K562 (cell line): Measurements from ENCODE around the gene RNASET2. TPM values are rescaled to one million over a fixed set of nuclear protein-coding genes. Genes with fewer than 3 reads are reported as not detected.
A peak's percentile ranks its signal among the peaks of the same experiment; 100 is the strongest.

Experiments
- CSDE1 ChIP-seq, 2 experiments: fragments of 450-650 bp; IDR thresholded peaks; 2 replicates each; pipeline ENCODE4 v1.6.1; 2016; ENCODE audit warnings: mild to moderate bottlenecking in 1 of 2
- ETV6 ChIP-seq, 3 experiments: fragments of 150-350 bp in 1 of 3; sonication (generic) in 1 of 3; formaldehyde crosslinking in 1 of 3; IDR thresholded peaks; 2 replicates each; pipeline versions ENCODE4 v1.6.1 to v1.8.0; 2014 to 2022; ENCODE audit warnings: borderline replicate concordance in 2 of 3, low read depth in 2 of 3, antibody characterized with exemption in 1 of 3, low read length in 1 of 3, mild to moderate bottlenecking in 1 of 3, missing genetic modification reagents in 1 of 3
- FOXM1 ChIP-seq, 2 experiments: fragments of 450-650 bp in 1 of 2; sonication (generic) in 1 of 2; formaldehyde crosslinking in 1 of 2; IDR thresholded peaks; 2 replicates each; pipeline versions ENCODE4 v1.6.1 to v1.9.0; 2017 to 2022; ENCODE audit warnings: low read depth in 2 of 2, mild to moderate bottlenecking in 2 of 2, missing genetic modification reagents in 1 of 2, moderate library complexity in 1 of 2
- GATAD2A ChIP-seq: fragments of 450-650 bp; IDR thresholded peaks from 2 replicates; pipeline ENCODE4 v1.6.1; 2017
- HDAC3 ChIP-seq: fragments of 450-650 bp; IDR thresholded peaks from 2 replicates; pipeline ENCODE4 v1.6.1; 2018; ENCODE audit warnings: borderline replicate concordance, mild to moderate bottlenecking, moderate library complexity; ENCODE audit not compliant: partially characterized antibody
- NCOA2 ChIP-seq, 2 experiments: fragments of 450-650 bp; IDR thresholded peaks; 2 replicates each; pipeline ENCODE4 v1.6.1; 2018; ENCODE audit warnings: mild to moderate bottlenecking in 2 of 2, moderate library complexity in 1 of 2; ENCODE audit not compliant: partially characterized antibody in 2 of 2
- SMARCA5 ChIP-seq: fragments of 450-650 bp; IDR thresholded peaks from 2 replicates; pipeline ENCODE4 v1.6.1; 2016
- ZFX ChIP-seq: sonication (generic); formaldehyde crosslinking; IDR thresholded peaks from 2 replicates; pipeline ENCODE4 v1.8.0; 2022; ENCODE audit warnings: mild to moderate bottlenecking, missing genetic modification reagents, moderate library complexity
- ZNF175 ChIP-seq: fragments of 200-800 bp; sonication (Bioruptor generic); IDR thresholded peaks from 2 replicates; pipeline ENCODE4 v1.6.1; 2016; ENCODE audit warnings: low read depth, mild to moderate bottlenecking, missing genetic modification characterization, missing compliant biosample characterization
- polyA plus RNA-seq, 8 experiments: library from polyadenylated mRNA; depleted of rRNA in 4 of 8; stranded (reverse) in 5 of 8; unstranded in 3 of 8; fragments of >200 nt; fragmentation: Nextera tagmentation in 2 of 8; fragmentation: Illumina TruSeq in 1 of 8; extraction: Ambion mirVana in 2 of 8; extraction: Trizol in 1 of 8; gene quantifications; 2 replicates each; pipeline versions ENCODE4 v1.2.1 to v1.2.3, GENCODE V29; 2011 to 2014; ENCODE audit warnings: inconsistent platforms in 1 of 8, missing spikeins in 1 of 8
- total RNA-seq, 7 experiments: library from RNA; depleted of rRNA in 6 of 7; stranded (reverse); fragments of >200 nt in 6 of 7; fragmentation: Illumina TruSeq in 2 of 7; extraction: Trizol in 2 of 7; gene quantifications; 2 replicates each; pipeline versions ENCODE4 v1.2.1 to v1.2.3, GENCODE V29; 2011 to 2021; ENCODE audit warnings: low replicate concordance in 1 of 7
- TF ChIP-seq, protein P1 (sequence below): fragments of 450-650 bp; IDR thresholded peaks from 2 replicates; pipeline ENCODE4 v1.6.1; 2018; ENCODE audit not compliant: partially characterized antibody
- TF ChIP-seq, protein P2 (sequence below): fragments of 450-650 bp; IDR thresholded peaks from 2 replicates; pipeline ENCODE4 v1.6.1; 2016; ENCODE audit warnings: mild to moderate bottlenecking, moderate library complexity

Gene RNASET2
- total and polyA plus RNA-seq, 9 of the 15 experiments (the other 6 are each of a cell fraction or from before 2014, with no cell fraction given): 7.4 to 141 (median 91.3) TPM

GRCh38 chr6:166955121-166955864 is 1.1 kb downstream of the RNASET2 start (continued):
- TF ChIP-seq, protein P1, sequence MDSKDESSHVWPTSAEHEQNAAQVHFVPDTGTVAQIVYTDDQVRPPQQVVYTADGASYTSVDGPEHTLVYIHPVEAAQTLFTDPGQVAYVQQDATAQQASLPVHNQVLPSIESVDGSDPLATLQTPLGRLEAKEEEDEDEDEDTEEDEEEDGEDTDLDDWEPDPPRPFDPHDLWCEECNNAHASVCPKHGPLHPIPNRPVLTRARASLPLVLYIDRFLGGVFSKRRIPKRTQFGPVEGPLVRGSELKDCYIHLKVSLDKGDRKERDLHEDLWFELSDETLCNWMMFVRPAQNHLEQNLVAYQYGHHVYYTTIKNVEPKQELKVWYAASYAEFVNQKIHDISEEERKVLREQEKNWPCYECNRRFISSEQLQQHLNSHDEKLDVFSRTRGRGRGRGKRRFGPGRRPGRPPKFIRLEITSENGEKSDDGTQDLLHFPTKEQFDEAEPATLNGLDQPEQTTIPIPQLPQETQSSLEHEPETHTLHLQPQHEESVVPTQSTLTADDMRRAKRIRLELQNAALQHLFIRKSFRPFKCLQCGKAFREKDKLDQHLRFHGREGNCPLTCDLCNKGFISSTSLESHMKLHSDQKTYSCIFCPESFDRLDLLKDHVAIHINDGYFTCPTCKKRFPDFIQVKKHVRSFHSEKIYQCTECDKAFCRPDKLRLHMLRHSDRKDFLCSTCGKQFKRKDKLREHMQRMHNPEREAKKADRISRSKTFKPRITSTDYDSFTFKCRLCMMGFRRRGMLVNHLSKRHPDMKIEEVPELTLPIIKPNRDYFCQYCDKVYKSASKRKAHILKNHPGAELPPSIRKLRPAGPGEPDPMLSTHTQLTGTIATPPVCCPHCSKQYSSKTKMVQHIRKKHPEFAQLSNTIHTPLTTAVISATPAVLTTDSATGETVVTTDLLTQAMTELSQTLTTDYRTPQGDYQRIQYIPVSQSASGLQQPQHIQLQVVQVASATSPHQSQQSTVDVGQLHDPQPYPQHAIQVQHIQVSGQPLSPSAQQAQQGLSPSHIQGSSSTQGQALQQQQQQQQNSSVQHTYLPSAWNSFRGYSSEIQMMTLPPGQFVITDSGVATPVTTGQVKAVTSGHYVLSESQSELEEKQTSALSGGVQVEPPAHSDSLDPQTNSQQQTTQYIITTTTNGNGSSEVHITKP: no peak
- TF ChIP-seq, protein P2, sequence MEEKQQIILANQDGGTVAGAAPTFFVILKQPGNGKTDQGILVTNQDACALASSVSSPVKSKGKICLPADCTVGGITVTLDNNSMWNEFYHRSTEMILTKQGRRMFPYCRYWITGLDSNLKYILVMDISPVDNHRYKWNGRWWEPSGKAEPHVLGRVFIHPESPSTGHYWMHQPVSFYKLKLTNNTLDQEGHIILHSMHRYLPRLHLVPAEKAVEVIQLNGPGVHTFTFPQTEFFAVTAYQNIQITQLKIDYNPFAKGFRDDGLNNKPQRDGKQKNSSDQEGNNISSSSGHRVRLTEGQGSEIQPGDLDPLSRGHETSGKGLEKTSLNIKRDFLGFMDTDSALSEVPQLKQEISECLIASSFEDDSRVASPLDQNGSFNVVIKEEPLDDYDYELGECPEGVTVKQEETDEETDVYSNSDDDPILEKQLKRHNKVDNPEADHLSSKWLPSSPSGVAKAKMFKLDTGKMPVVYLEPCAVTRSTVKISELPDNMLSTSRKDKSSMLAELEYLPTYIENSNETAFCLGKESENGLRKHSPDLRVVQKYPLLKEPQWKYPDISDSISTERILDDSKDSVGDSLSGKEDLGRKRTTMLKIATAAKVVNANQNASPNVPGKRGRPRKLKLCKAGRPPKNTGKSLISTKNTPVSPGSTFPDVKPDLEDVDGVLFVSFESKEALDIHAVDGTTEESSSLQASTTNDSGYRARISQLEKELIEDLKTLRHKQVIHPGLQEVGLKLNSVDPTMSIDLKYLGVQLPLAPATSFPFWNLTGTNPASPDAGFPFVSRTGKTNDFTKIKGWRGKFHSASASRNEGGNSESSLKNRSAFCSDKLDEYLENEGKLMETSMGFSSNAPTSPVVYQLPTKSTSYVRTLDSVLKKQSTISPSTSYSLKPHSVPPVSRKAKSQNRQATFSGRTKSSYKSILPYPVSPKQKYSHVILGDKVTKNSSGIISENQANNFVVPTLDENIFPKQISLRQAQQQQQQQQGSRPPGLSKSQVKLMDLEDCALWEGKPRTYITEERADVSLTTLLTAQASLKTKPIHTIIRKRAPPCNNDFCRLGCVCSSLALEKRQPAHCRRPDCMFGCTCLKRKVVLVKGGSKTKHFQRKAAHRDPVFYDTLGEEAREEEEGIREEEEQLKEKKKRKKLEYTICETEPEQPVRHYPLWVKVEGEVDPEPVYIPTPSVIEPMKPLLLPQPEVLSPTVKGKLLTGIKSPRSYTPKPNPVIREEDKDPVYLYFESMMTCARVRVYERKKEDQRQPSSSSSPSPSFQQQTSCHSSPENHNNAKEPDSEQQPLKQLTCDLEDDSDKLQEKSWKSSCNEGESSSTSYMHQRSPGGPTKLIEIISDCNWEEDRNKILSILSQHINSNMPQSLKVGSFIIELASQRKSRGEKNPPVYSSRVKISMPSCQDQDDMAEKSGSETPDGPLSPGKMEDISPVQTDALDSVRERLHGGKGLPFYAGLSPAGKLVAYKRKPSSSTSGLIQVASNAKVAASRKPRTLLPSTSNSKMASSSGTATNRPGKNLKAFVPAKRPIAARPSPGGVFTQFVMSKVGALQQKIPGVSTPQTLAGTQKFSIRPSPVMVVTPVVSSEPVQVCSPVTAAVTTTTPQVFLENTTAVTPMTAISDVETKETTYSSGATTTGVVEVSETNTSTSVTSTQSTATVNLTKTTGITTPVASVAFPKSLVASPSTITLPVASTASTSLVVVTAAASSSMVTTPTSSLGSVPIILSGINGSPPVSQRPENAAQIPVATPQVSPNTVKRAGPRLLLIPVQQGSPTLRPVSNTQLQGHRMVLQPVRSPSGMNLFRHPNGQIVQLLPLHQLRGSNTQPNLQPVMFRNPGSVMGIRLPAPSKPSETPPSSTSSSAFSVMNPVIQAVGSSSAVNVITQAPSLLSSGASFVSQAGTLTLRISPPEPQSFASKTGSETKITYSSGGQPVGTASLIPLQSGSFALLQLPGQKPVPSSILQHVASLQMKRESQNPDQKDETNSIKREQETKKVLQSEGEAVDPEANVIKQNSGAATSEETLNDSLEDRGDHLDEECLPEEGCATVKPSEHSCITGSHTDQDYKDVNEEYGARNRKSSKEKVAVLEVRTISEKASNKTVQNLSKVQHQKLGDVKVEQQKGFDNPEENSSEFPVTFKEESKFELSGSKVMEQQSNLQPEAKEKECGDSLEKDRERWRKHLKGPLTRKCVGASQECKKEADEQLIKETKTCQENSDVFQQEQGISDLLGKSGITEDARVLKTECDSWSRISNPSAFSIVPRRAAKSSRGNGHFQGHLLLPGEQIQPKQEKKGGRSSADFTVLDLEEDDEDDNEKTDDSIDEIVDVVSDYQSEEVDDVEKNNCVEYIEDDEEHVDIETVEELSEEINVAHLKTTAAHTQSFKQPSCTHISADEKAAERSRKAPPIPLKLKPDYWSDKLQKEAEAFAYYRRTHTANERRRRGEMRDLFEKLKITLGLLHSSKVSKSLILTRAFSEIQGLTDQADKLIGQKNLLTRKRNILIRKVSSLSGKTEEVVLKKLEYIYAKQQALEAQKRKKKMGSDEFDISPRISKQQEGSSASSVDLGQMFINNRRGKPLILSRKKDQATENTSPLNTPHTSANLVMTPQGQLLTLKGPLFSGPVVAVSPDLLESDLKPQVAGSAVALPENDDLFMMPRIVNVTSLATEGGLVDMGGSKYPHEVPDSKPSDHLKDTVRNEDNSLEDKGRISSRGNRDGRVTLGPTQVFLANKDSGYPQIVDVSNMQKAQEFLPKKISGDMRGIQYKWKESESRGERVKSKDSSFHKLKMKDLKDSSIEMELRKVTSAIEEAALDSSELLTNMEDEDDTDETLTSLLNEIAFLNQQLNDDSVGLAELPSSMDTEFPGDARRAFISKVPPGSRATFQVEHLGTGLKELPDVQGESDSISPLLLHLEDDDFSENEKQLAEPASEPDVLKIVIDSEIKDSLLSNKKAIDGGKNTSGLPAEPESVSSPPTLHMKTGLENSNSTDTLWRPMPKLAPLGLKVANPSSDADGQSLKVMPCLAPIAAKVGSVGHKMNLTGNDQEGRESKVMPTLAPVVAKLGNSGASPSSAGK: peak; percentile 56
- TF ChIP-seq ETV6 (IDR thresholded peaks at IDR 0.05; ENCODE audit: borderline replicate concordance in 1 of 2, low read depth in 2 of 2, low read length in 1 of 2) (peak in 1 of 2 experiments; percentile 51; a peak in 1 of 4 replicates), ETV6 (CRISPR knock-in tag; IDR thresholded peaks at IDR 0.05; ENCODE audit: borderline replicate concordance) (no peak), GATAD2A (0 out of 2 replicates have a peak, but pooled peaks have one; percentile 41), FOXM1 (IDR thresholded peaks at IDR 0.05; ENCODE audit: low read depth) (no peak), FOXM1 (CRISPR knock-in tag; IDR thresholded peaks at IDR 0.05; ENCODE audit: low read depth) (no peak), SMARCA5 (no peak), HDAC3 (no peak), NCOA2 (IDR thresholded peaks at IDR 0.05; ENCODE audit: partially characterized antibody in 2 of 2) (no peak), ZFX (CRISPR knock-in tag) (no peak), ZNF175 (CRISPR knock-in tag) (no peak), CSDE1 (IDR thresholded peaks at IDR 0.05) (no peak)
